Activated B cell treated with CpG ODN at 0.5 μM for 24 hours (primary cell): ENCODE data around the gene CCDC141. TPM values are rescaled to one million over a fixed set of nuclear protein-coding genes. Genes with fewer than 3 reads are reported as not detected.

ENCODE experiments used
- ATAC-seq: fragments of 200-7000 bp; cut with Tn5 transposase; one replicate; pipeline ENCODE4 v1.10.0; 2021; ENCODE audit warnings: low read depth, mild to moderate bottlenecking, moderate library complexity
- CTCF ChIA-PET: fragments of 350-600 bp; sonication (Branson Sonifier 250); formaldehyde crosslinking; loops from one replicate; lab custom pipeline; 2021; ENCODE audit warnings: antibody characterized with exemption; lab: Charles Lee
- POLR2A ChIA-PET: fragments of 350-600 bp; sonication (Branson Sonifier 250); formaldehyde crosslinking; loops from one replicate; lab custom pipeline; 2021; ENCODE audit warnings: antibody characterized with exemption; lab: Charles Lee
- DNase-seq: peaks from one replicate; pipeline ENCODE4 v3.0.0; 2022
- H3K27ac Mint-ChIP-seq: one replicate; pipeline ENCODE4 v1.8.0; 2020; ENCODE audit warnings: mixed read lengths
- H3K27me3 Mint-ChIP-seq: one replicate; pipeline ENCODE4 v1.8.0; 2021; ENCODE audit warnings: mixed read lengths
- H3K36me3 Mint-ChIP-seq: one replicate; pipeline ENCODE4 v1.8.0; 2021; ENCODE audit warnings: low read depth, mixed read lengths
- H3K4me1 Mint-ChIP-seq: one replicate; pipeline ENCODE4 v1.8.0; 2021; ENCODE audit warnings: mixed read lengths
- H3K4me3 Mint-ChIP-seq: one replicate; pipeline ENCODE4 v1.8.0; 2020; ENCODE audit warnings: mild to moderate bottlenecking, mixed read lengths
- H3K9me3 Mint-ChIP-seq: one replicate; pipeline ENCODE4 v1.8.0; 2020; ENCODE audit warnings: mixed read lengths
- CTCF ChIP-seq: fragments of 200-600 bp; IDR thresholded peaks from one replicate; pipeline ENCODE4 v1.8.0; 2022; ENCODE audit warnings: antibody characterized with exemption, mild to moderate bottlenecking
- intact Hi-C: fragments of 100-400 bp; cut with micrococcal nuclease; formaldehyde crosslinking; loops from one replicate; pipeline ENCODE4 v1.15.1; 2024
- total RNA-seq: library from RNA; stranded (reverse); gene quantifications from 2 replicates; pipeline ENCODE4 v1.2.3, GENCODE V29; 2022

Gene CCDC141
- total RNA-seq, 1 donor from 2014 or later = 38.8 TPM

GRCh38 chr2:178833382-178833781 is 216.6 kb downstream of the CCDC141 start:
- DNase-seq = no peak
- intact Hi-C loops = no loop called here
- H3K36me3 Mint-ChIP-seq = peaks cover 31% of the 10 kb centered on the region
- H3K9me3 Mint-ChIP-seq = no peaks in the 10 kb centered on the region
- CTCF ChIA-PET = no interaction called here
- H3K27me3 Mint-ChIP-seq = no peaks in the 10 kb centered on the region
- no peak overlapping the region for H3K4me3 Mint-ChIP-seq
- peaks cover 9% of the 10 kb centered on the region for H3K4me1 Mint-ChIP-seq
- ATAC-seq = no peak
- no peak for TF ChIP-seq CTCF
- H3K27ac Mint-ChIP-seq = no peak overlapping the region
- POLR2A ChIA-PET = no interaction called here

- peaks cover 9% of the 10 kb centered on the region for H3K4me1 Mint-ChIP-seq
- TF ChIP-seq CTCF = no peak
- no peaks in the 10 kb centered on the region for H3K27me3 Mint-ChIP-seq
- no peak overlapping the region for H3K4me3 Mint-ChIP-seq
- intact Hi-C loops = no loop called here
- POLR2A ChIA-PET = no interaction called here
- ATAC-seq (no peak), DNase-seq (no peak)
- H3K27ac Mint-ChIP-seq = no peak overlapping the region
- no peaks in the 10 kb centered on the region for H3K9me3 Mint-ChIP-seq
- CTCF ChIA-PET = interaction anchor here (0.9 kb wide), 1 partner anchor 69 kb away, joined by 3 read pairs; no protein-coding TSS in a partner anchor
- peaks cover 33% of the 10 kb centered on the region for H3K36me3 Mint-ChIP-seq
These were observed 219.5 kb downstream of the CCDC141 start for GRCh38 chr2:178830451-178830850.

GRCh38 chr2:178829981-178830380 is 220.0 kb downstream of the CCDC141 start:
- Mint-ChIP-seq H3K36me3 (peaks cover 35% of the 10 kb centered on the region), H3K4me3 (no peak overlapping the region), H3K27ac (no peak overlapping the region), H3K27me3 (no peaks in the 10 kb centered on the region), H3K9me3 (no peaks in the 10 kb centered on the region), H3K4me1 (peaks cover 9% of the 10 kb centered on the region)
- POLR2A ChIA-PET = no interaction called here
- ATAC-seq (no peak), DNase-seq (no peak)
- no peak for TF ChIP-seq CTCF
- CTCF ChIA-PET = interaction anchor here (0.9 kb wide), 1 partner anchor 68 kb away, joined by 3 read pairs; no protein-coding TSS in a partner anchor
- intact Hi-C loops = no loop called here

- ChIA-PET CTCF (no interaction called here), POLR2A (no interaction called here)
- H3K27me3 Mint-ChIP-seq = no peaks in the 10 kb centered on the region
- intact Hi-C loops = no loop called here
- H3K4me1 Mint-ChIP-seq = peaks cover 9% of the 10 kb centered on the region
- no peak for DNase-seq
- H3K4me3 Mint-ChIP-seq = no peak overlapping the region
- H3K27ac Mint-ChIP-seq = no peak overlapping the region
- no peak for ATAC-seq
- H3K36me3 Mint-ChIP-seq = peaks cover 35% of the 10 kb centered on the region
- TF ChIP-seq CTCF = no peak
- H3K9me3 Mint-ChIP-seq = no peaks in the 10 kb centered on the region
These were observed 220.5 kb downstream of the CCDC141 start for GRCh38 chr2:178829299-178829960.

GRCh38 chr2:178828486-178828881 is 221.5 kb downstream of the CCDC141 start:
- H3K27me3 Mint-ChIP-seq = no peaks in the 10 kb centered on the region
- H3K4me1 Mint-ChIP-seq = peaks cover 9% of the 10 kb centered on the region
- no peak overlapping the region for H3K27ac Mint-ChIP-seq
- H3K36me3 Mint-ChIP-seq = peaks cover 29% of the 10 kb centered on the region
- DNase-seq = no peak
- H3K9me3 Mint-ChIP-seq = no peaks in the 10 kb centered on the region
- ChIA-PET POLR2A (no interaction called here), CTCF (no interaction called here)
- no peak for TF ChIP-seq CTCF
- ATAC-seq = no peak
- intact Hi-C loops = no loop called here
- no peak overlapping the region for H3K4me3 Mint-ChIP-seq
